NCI-H82 (cell line): ENCODE data around the gene POU5F1.
"Not testable (repeated sequence)": the region's sequence is repeated elsewhere in the genome, so short reads cannot be mapped to it uniquely, and the experiment has no call there.

Experiments
- DNase-seq: peaks from one replicate; lab custom pipeline; 2025; lab: John Stamatoyannopoulos, UW

Gene POU5F1

GRCh38 chr6:31190488-31190887 lies 20.0 kb upstream of the POU5F1 start:
- no peak for DNase-seq

- not testable (repeated sequence) for DNase-seq
Observed at GRCh38 chr6:31189223-31189622, 18.7 kb upstream of the POU5F1 start.

- DNase-seq, result no peak
Observed at GRCh38 chr6:31187780-31188194, 17.3 kb upstream of the POU5F1 start.

GRCh38 chr6:31186052-31186734 lies 15.7 kb upstream of the POU5F1 start:
- DNase-seq, result no peak

GRCh38 chr6:31185695-31186051 lies 15.2 kb upstream of the POU5F1 start:
- DNase-seq, result not testable (repeated sequence)

- DNase-seq, result not testable (repeated sequence)
Observed at GRCh38 chr6:31183859-31184258, 13.4 kb upstream of the POU5F1 start.

GRCh38 chr6:31183287-31183686 lies 12.8 kb upstream of the POU5F1 start:
- not testable (repeated sequence) for DNase-seq

- DNase-seq, result no peak
Observed at GRCh38 chr6:31180500-31180899, 10.0 kb upstream of the POU5F1 start.

- DNase-seq, result no peak
Observed at GRCh38 chr6:31179896-31180295, 9.4 kb upstream of the POU5F1 start.

- no peak for DNase-seq
Observed at GRCh38 chr6:31179042-31179386, 8.5 kb upstream of the POU5F1 start.

GRCh38 chr6:31178143-31179041 lies 7.9 kb upstream of the POU5F1 start:
- no peak for DNase-seq

- DNase-seq, result no peak
Observed at GRCh38 chr6:31175971-31176370, 5.5 kb upstream of the POU5F1 start.

GRCh38 chr6:31174378-31174777 lies 3.9 kb upstream of the POU5F1 start:
- no peak for DNase-seq

GRCh38 chr6:31173406-31173805 lies 2.9 kb upstream of the POU5F1 start:
- no peak for DNase-seq

GRCh38 chr6:31172973-31173384 lies 2.5 kb upstream of the POU5F1 start:
- no peak for DNase-seq

- DNase-seq, result no peak
Observed at GRCh38 chr6:31171931-31172905, 1.7 kb upstream of the POU5F1 start.

- no peak for DNase-seq
Observed at GRCh38 chr6:31170987-31171671, 647 bp upstream of the POU5F1 start.

GRCh38 chr6:31169858-31170599 lies 453 bp downstream of the POU5F1 start:
- DNase-seq, result not testable (repeated sequence)

GRCh38 chr6:31169123-31169857 lies 1.2 kb downstream of the POU5F1 start:
- peak; percentile 56 for DNase-seq

GRCh38 chr6:31168606-31169005 lies 1.9 kb downstream of the POU5F1 start:
- DNase-seq, result peak; percentile 44
